Measurements from ENCODE around the gene CTNNBL1. TPM values are rescaled to one million over a fixed set of nuclear protein-coding genes. Genes with fewer than 3 reads are reported as not detected.

Gene CTNNBL1
- total and polyA plus RNA-seq, 2 of the 4 experiments (the other 2 are of a cell fraction) = 29.9 to 34.1 TPM

DNA sequence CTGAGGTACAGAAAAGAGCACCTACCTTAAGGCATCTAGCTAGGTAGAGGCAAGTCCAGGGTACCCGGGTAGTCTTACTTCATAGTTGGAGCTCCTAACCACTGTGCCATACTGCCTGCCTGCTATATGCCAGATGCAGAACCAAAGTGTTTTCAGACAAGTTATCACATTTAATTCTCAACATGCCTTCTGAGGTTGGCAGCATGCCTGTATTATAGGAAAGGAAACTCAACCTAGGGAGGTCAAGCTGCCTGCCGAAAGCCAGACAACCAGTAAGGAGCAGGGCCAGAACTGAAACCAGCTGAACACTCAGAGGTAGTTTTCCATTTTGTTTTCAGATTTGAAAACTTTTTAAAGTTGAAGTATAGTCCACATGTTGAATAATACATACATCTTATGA lies 5.4 kb downstream of the CTNNBL1 start:
- TF ChIP-seq BHLHE40 (IDR thresholded peaks at IDR 0.05; ENCODE audit: low read depth, low read length) (no peak), NFE2L2 (IDR thresholded peaks at IDR 0.05; ENCODE audit: low read depth, low read length) (no peak)
- peaks cover 42 to 69% of the 10 kb centered on the region in 2 experiments for H3K79me1 ChIP-seq (ENCODE audit: low read depth in 1 of 2, low read length in 2 of 2)
- H3K36me3 ChIP-seq (ENCODE audit: control insufficient read depth, insufficient read depth, low read length) = peaks cover 3% of the 10 kb centered on the region
- no peak overlapping the region for H3K14ac ChIP-seq (replicated peaks; ENCODE audit: low read depth, low read length)
- no CpG with 5 or more reads among the region's 2 CpGs for WGBS, 2 experiments (ENCODE audit: extremely low coverage in 2 of 2, insufficient read length in 1 of 2)
- no peak overlapping the region for H4K5ac ChIP-seq (ENCODE audit: low read depth, low read length)
- peaks cover 20% of the 10 kb centered on the region for H3K9me1 ChIP-seq (ENCODE audit: insufficient read depth, low read length)
- no peak overlapping the region for H3K4me3 ChIP-seq (ENCODE audit: insufficient read depth, low read depth, low read length)
- H4K20me1 ChIP-seq (ENCODE audit: insufficient read depth, low read length) = peaks cover 13% of the 10 kb centered on the region; the same call in 1 of the 2 replicates
- no peak overlapping the region for H2AK9ac ChIP-seq (replicated peaks; ENCODE audit: low read depth, low read length, poor library complexity)
- H2BK20ac ChIP-seq (ENCODE audit: low read depth, low read length) = no peak overlapping the region
- H3K4me2 ChIP-seq (ENCODE audit: low read depth, low read length) = no peak overlapping the region
- no peak overlapping the region for H3K9ac ChIP-seq (ENCODE audit: low read depth, low read length)
- no peak overlapping the region for H4K91ac ChIP-seq (ENCODE audit: insufficient read depth, low read depth, low read length)
- intact Hi-C loops (cut with micrococcal nuclease) (no loop called here), dilution Hi-C loops (cut with HindIII; ENCODE audit: low sequenced_read_pairs, unreplicated experiment) (no loop called here), in situ Hi-C loops (cut with MboI; ENCODE audit: low sequenced_read_pairs) (no loop called here)
- H3K56ac ChIP-seq (ENCODE audit: extremely low read depth, insufficient read depth, low read length) = no peak overlapping the region
- no peak overlapping the region for H3K23ac ChIP-seq (ENCODE audit: low read depth, low read length)
- peaks cover 2% of the 10 kb centered on the region; the same call in 1 of the 2 replicates for H3K4me1 ChIP-seq (ENCODE audit: control insufficient read depth, insufficient read depth, low read length)
- no peak overlapping the region for H2BK120ac ChIP-seq (ENCODE audit: low read depth, low read length)
- DNase-seq = no peak
- H3K27ac ChIP-seq (ENCODE audit: insufficient read depth, low read length) = no peak overlapping the region
- H2AFZ ChIP-seq (replicated peaks; ENCODE audit: low read length, poor library complexity) = no peak overlapping the region
- H2AK5ac ChIP-seq (ENCODE audit: low read depth, low read length) = no peak overlapping the region
- no peak overlapping the region for H2BK15ac ChIP-seq (ENCODE audit: low read depth, low read length)
- H2BK5ac ChIP-seq (ENCODE audit: low read depth, low read length, poor library complexity, severe bottlenecking) = no peak overlapping the region
- H4K8ac ChIP-seq (ENCODE audit: low read depth in 2 of 2, low read length in 2 of 2) = no peak overlapping the region
- no peak overlapping the region for H3K18ac ChIP-seq (ENCODE audit: low read depth, low read length)
- no peaks in the 10 kb centered on the region for H3K9me3 ChIP-seq (ENCODE audit: control insufficient read depth, insufficient read depth, low read length)
- no TSS peak for BruUV-seq (replicated peaks)
- CTCF ChIA-PET = no interaction called here
- H3K4ac ChIP-seq (ENCODE audit: low read depth, low read length) = no peak overlapping the region
- POLR2A ChIA-PET (ENCODE audit: unreplicated experiment) = no interaction called here
- no peak for ATAC-seq (ENCODE audit: low read depth)
- no peaks in the 10 kb centered on the region for H3K27me3 ChIP-seq (ENCODE audit: control insufficient read depth, insufficient read depth, low read length)
